Measurements from ENCODE around the gene VPS4B.

The VPS4B gene

DNA sequence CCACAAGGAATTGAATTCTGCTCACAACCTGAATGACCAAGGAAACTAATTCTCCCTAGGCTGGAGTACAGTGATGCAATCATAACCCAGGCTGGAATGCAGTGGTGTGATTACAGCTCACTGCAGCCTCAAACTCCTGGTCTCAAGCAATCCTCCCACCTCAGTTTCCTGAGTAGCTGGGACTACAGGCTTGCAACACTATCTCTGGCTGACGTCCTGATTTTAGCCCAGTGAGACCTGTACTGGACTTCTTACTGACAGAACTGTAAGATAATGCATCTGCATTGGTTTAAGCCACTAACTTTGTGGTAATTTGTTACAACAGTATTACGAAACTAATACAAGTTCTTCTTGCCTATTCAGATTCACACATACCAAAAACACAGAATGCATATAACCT lies 45.7 kb downstream of the VPS4B start:
- TF ChIP-seq YY1 (IDR thresholded peaks at IDR 0.05; ENCODE audit: insufficient read depth, insufficient read length) (no peak), SUZ12 (IDR thresholded peaks at IDR 0.05; ENCODE audit: extremely low read depth, insufficient read depth, insufficient read length) (no peak), ZNF274 (IDR thresholded peaks at IDR 0.05; ENCODE audit: low read depth, low read length) (no peak)
- Histone ChIP-seq H3K9ac (ENCODE audit: insufficient read length, low read depth) (no peak overlapping the region), H3K27me3 (ENCODE audit: insufficient read depth, insufficient read length) (no peaks in the 10 kb centered on the region), H3K9me3 (ENCODE audit: insufficient read depth, low read length) (no peaks in the 10 kb centered on the region), H3K36me3 (ENCODE audit: insufficient read depth, insufficient read length, low read length) (no peaks in the 10 kb centered on the region), H3K4me1 (ENCODE audit: insufficient read depth, insufficient read length) (no peaks in the 10 kb centered on the region), H3K4me3 (ENCODE audit: insufficient read length, low read depth) (no peak overlapping the region)
- DNase-seq (ENCODE audit: low read depth, low spot score) = no peak

DNA sequence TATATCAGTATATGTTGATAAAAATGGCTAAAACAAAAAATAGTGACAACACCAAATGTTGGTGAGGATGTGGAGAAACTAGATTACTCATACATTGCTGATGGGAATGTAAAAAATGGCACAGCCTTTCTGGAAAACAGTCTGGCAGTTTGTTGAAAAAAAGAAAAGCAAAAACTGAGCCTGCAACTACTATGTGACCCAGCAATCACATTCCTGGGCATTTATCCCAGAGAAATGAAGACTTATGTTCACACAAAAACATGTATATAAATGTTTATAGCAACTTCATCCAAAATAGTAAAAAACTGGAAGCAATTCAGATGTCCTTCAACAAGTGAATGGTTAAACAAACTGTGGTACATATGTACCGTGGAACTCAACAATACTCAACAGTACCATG lies 47.7 kb downstream of the VPS4B start:
- no peaks in the 10 kb centered on the region for H3K4me1 ChIP-seq (ENCODE audit: insufficient read depth, insufficient read length)
- no peaks in the 10 kb centered on the region for H3K36me3 ChIP-seq (ENCODE audit: insufficient read depth, insufficient read length, low read length)
- H3K9ac ChIP-seq (ENCODE audit: insufficient read length, low read depth) = no peak overlapping the region
- peaks cover 5% of the 10 kb centered on the region; the same call in 1 of the 2 replicates for H3K9me3 ChIP-seq (ENCODE audit: insufficient read depth, low read length)
- H3K4me3 ChIP-seq (ENCODE audit: insufficient read length, low read depth) = no peak overlapping the region
- H3K27me3 ChIP-seq (ENCODE audit: insufficient read depth, insufficient read length) = no peaks in the 10 kb centered on the region
- no peak for TF ChIP-seq ZNF274 (IDR thresholded peaks at IDR 0.05; ENCODE audit: low read depth, low read length)
- no peak for TF ChIP-seq SUZ12 (IDR thresholded peaks at IDR 0.05; ENCODE audit: extremely low read depth, insufficient read depth, insufficient read length)
- no peak for TF ChIP-seq YY1 (IDR thresholded peaks at IDR 0.05; ENCODE audit: insufficient read depth, insufficient read length)
- DNase-seq (ENCODE audit: low read depth, low spot score) = no peak

DNA sequence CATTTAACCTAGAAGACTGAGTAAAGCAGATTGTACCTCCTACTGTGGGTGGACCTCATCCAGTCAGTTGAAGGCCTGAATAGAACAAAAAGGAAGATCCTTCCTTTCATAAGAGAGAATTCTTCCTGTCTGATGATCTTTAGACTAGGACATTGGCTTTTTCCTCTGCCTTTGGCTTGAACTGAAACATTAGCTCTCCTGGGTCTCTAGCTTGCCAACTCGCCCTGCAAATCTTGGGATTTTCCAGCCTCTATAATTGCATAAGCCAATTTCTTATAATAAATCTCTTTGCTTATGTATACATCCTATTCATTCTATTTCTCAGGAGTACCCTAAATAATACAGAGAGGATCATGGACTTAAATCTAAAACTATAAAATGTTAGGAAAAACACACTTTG lies 49.1 kb downstream of the VPS4B start:
- Histone ChIP-seq H3K27me3 (ENCODE audit: insufficient read depth, insufficient read length) (no peaks in the 10 kb centered on the region), H3K4me3 (ENCODE audit: insufficient read length, low read depth) (no peak overlapping the region), H3K9ac (ENCODE audit: insufficient read length, low read depth) (no peak overlapping the region), H3K9me3 (ENCODE audit: insufficient read depth, low read length) (peaks cover 17% of the 10 kb centered on the region; the same call in 1 of the 2 replicates), H3K4me1 (ENCODE audit: insufficient read depth, insufficient read length) (no peaks in the 10 kb centered on the region), H3K36me3 (ENCODE audit: insufficient read depth, insufficient read length, low read length) (no peaks in the 10 kb centered on the region)
- no peak for DNase-seq (ENCODE audit: low read depth, low spot score)
- TF ChIP-seq ZNF274 (IDR thresholded peaks at IDR 0.05; ENCODE audit: low read depth, low read length) (no peak), SUZ12 (IDR thresholded peaks at IDR 0.05; ENCODE audit: extremely low read depth, insufficient read depth, insufficient read length) (no peak), YY1 (IDR thresholded peaks at IDR 0.05; ENCODE audit: insufficient read depth, insufficient read length) (no peak)

DNA sequence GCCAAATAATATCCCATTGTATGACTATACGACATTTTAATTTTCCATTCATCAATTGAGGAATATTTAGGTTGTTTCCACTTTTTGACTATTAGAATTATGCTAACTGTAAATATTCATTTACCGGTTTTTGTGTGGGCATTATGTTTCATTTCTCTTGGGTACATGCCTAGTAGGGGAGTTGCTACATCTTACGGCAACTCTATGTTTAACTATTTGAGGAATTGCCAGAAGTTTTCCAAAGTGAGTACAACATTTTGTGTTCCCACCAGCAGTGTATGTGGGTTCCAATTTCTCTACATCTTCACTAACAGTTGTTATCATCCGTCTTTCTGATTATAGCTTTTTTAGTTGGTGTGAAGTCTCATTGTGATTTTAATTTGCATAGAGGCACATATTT lies 53.7 kb downstream of the VPS4B start:
- peaks cover 4% of the 10 kb centered on the region for H3K27me3 ChIP-seq (ENCODE audit: insufficient read depth, insufficient read length)
- H3K9ac ChIP-seq (ENCODE audit: insufficient read length, low read depth) = no peak overlapping the region
- no peak for DNase-seq (ENCODE audit: low read depth, low spot score)
- peaks cover 17% of the 10 kb centered on the region; the same call in 1 of the 2 replicates for H3K9me3 ChIP-seq (ENCODE audit: insufficient read depth, low read length)
- H3K4me3 ChIP-seq (ENCODE audit: insufficient read length, low read depth) = peak overlapping the region; percentile 82
- H3K4me1 ChIP-seq (ENCODE audit: insufficient read depth, insufficient read length) = no peaks in the 10 kb centered on the region
- H3K36me3 ChIP-seq (ENCODE audit: insufficient read depth, insufficient read length, low read length) = no peaks in the 10 kb centered on the region
- TF ChIP-seq SUZ12 (IDR thresholded peaks at IDR 0.05; ENCODE audit: extremely low read depth, insufficient read depth, insufficient read length) (no peak), YY1 (IDR thresholded peaks at IDR 0.05; ENCODE audit: insufficient read depth, insufficient read length) (no peak), ZNF274 (IDR thresholded peaks at IDR 0.05; ENCODE audit: low read depth, low read length) (no peak)

DNA sequence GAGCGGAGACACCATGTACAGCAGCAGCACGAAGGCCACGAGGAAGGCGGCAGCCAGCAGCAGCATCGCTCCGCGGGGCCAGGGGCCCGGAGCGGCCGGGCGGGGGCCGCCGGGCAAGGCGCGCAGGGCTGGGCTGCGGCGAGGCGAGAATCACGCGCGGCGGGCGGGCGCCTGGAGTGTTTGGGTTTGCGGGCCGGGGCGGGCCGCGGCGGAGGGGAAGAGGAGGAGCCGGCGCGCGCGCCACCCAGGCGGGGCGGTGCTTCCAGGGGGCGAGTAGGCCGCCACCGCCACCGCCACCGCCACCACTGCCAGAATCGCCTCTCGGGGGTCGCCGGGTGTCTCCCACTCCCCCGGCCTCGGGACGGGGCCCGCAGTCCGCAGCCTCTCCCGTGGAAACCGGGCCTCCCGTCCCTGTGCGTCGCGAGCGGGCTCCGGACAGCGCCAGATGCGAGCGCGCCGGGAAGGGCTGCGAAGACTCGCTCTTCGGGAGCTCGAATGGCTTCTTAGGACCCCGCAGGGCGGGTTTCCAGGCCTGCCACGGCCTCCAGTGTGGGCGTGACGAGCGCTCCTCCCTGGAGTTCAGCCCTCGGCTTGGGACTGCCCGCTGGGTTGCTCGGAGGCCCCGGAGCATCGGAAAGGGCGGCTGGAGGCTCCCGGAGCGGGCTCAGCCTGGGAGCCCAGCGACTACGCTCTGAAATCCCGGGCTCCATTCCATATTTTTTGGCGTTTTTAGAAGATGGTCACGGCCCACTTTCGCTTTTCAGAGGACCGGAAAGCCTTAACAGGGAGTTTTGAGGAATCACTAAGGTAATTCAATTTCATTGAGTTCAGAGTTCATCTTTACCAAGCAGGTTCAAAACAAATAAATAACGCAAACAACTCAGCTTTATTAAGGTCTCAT lies 55.0 kb downstream of the VPS4B start, which contains the start of gene KDSR:
KDSR (minus strand) TSS at position 154 of the 901 bp plus-strand sequence; CDS start at position 66, 88 bp downstream.
- peak; percentile 85 for DNase-seq (ENCODE audit: low read depth, low spot score)
- TF ChIP-seq SUZ12 (IDR thresholded peaks at IDR 0.05; ENCODE audit: extremely low read depth, insufficient read depth, insufficient read length) = no peak
- TF ChIP-seq ZNF274 (IDR thresholded peaks at IDR 0.05; ENCODE audit: low read depth, low read length) = no peak
- TF ChIP-seq YY1 (IDR thresholded peaks at IDR 0.05; ENCODE audit: insufficient read depth, insufficient read length) = no peak
- peaks cover 4% of the 10 kb centered on the region for H3K27me3 ChIP-seq (ENCODE audit: insufficient read depth, insufficient read length)
- H3K4me1 ChIP-seq (ENCODE audit: insufficient read depth, insufficient read length) = no peaks in the 10 kb centered on the region
- H3K9ac ChIP-seq (ENCODE audit: insufficient read length, low read depth) = peak within 1 kb of the TSS; percentile 82
- peak within 1 kb of the TSS; percentile 82 for H3K4me3 ChIP-seq (ENCODE audit: insufficient read length, low read depth)
- H3K9me3 ChIP-seq (ENCODE audit: insufficient read depth, low read length) = peaks cover 17% of the 10 kb centered on the region; the same call in 1 of the 2 replicates
- H3K36me3 ChIP-seq (ENCODE audit: insufficient read depth, insufficient read length, low read length) = peaks cover 3% of the 10 kb centered on the region

DNA sequence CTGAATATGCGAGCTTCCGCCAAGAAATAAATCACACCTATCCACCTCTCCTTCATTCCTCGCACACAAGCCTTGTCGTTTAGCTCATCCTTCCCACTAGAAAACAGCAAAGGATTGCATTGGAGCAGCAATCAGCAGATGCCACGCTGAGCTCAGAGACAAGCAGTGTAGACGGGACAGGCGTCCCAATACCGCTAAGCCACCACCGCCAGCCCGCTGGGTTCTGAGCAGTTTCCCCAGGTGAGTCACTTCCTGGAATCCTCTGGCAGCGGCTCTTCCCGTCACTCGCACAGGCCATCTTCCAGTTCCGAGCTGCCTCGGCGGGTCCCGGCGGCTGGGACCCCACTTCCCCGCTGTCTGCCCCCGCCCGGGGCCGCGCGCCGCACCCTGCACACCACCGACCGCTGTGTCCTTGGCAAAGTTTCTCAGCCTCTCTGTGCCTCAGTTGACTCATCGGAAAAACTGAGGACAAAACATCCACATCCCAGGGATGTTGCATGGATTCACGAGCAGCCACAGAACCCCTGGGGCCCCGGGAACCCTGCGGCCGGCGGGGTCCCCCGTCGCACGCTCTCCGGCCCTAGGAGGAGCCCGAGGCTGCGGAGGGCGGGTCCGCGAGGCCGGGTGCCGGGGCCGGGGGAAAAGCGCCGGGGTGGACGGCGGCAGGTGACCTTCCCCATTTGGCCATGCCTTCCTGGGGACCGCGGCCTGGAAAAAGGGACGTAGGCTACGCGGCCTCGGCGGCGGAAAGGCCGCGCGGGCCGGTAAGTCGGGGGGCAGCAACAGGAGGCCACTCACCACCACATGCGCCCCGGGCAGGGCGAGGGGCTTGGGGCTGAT lies 55.8 kb downstream of the VPS4B start:
- peak overlapping the region; percentile 82 for H3K4me3 ChIP-seq (ENCODE audit: insufficient read length, low read depth)
- H3K9me3 ChIP-seq (ENCODE audit: insufficient read depth, low read length) = peaks cover 17% of the 10 kb centered on the region; the same call in 1 of the 2 replicates
- DNase-seq (ENCODE audit: low read depth, low spot score) = peak; percentile 38
- peaks cover 4% of the 10 kb centered on the region for H3K27me3 ChIP-seq (ENCODE audit: insufficient read depth, insufficient read length)
- H3K9ac ChIP-seq (ENCODE audit: insufficient read length, low read depth) = peak overlapping the region; percentile 82
- H3K36me3 ChIP-seq (ENCODE audit: insufficient read depth, insufficient read length, low read length) = peaks cover 8% of the 10 kb centered on the region
- H3K4me1 ChIP-seq (ENCODE audit: insufficient read depth, insufficient read length) = no peaks in the 10 kb centered on the region
- TF ChIP-seq YY1 (IDR thresholded peaks at IDR 0.05; ENCODE audit: insufficient read depth, insufficient read length) = no peak
- no peak for TF ChIP-seq ZNF274 (IDR thresholded peaks at IDR 0.05; ENCODE audit: low read depth, low read length)
- TF ChIP-seq SUZ12 (IDR thresholded peaks at IDR 0.05; ENCODE audit: extremely low read depth, insufficient read depth, insufficient read length) = no peak
